Measurements from ENCODE around the gene NUDT21.

The NUDT21 gene

GRCh38 chr16:56475201-56475600 is 24.1 kb upstream of the NUDT21 start:
- H3K4me3 ChIP-seq (ENCODE audit: low read depth, low read length) = no peak overlapping the region
- TF ChIP-seq CTCF (IDR thresholded peaks at IDR 0.05; ENCODE audit: borderline replicate concordance, insufficient read depth, low read depth, low read length) = no peak

- no peak for TF ChIP-seq CTCF (IDR thresholded peaks at IDR 0.05; ENCODE audit: borderline replicate concordance, insufficient read depth, low read depth, low read length)
Observed at GRCh38 chr16:56470666-56471065, 19.5 kb upstream of the NUDT21 start.

GRCh38 chr16:56470232-56470631 is 19.1 kb upstream of the NUDT21 start:
- H3K4me3 ChIP-seq (ENCODE audit: low read depth, low read length) = no peak overlapping the region
- no peak for TF ChIP-seq CTCF (IDR thresholded peaks at IDR 0.05; ENCODE audit: borderline replicate concordance, insufficient read depth, low read depth, low read length)

More at GRCh38 chr16:56470666-56471065, 19.5 kb upstream of the NUDT21 start:
- no peak overlapping the region for H3K4me3 ChIP-seq (ENCODE audit: low read depth, low read length)

- no peak overlapping the region for H3K4me3 ChIP-seq (ENCODE audit: low read depth, low read length)
- TF ChIP-seq CTCF (IDR thresholded peaks at IDR 0.05; ENCODE audit: borderline replicate concordance, insufficient read depth, low read depth, low read length) = no peak
Observed at GRCh38 chr16:56469748-56470147, 18.6 kb upstream of the NUDT21 start.

GRCh38 chr16:56468800-56469199 is 17.7 kb upstream of the NUDT21 start:
- no peak for TF ChIP-seq CTCF (IDR thresholded peaks at IDR 0.05; ENCODE audit: borderline replicate concordance, insufficient read depth, low read depth, low read length)
- no peak overlapping the region for H3K4me3 ChIP-seq (ENCODE audit: low read depth, low read length)

- H3K4me3 ChIP-seq (ENCODE audit: low read depth, low read length) = no peak overlapping the region
- no peak for TF ChIP-seq CTCF (IDR thresholded peaks at IDR 0.05; ENCODE audit: borderline replicate concordance, insufficient read depth, low read depth, low read length)
Observed at GRCh38 chr16:56466344-56466743, 15.2 kb upstream of the NUDT21 start.

- no peak overlapping the region for H3K4me3 ChIP-seq (ENCODE audit: low read depth, low read length)
- no peak for TF ChIP-seq CTCF (IDR thresholded peaks at IDR 0.05; ENCODE audit: borderline replicate concordance, insufficient read depth, low read depth, low read length)
Observed at GRCh38 chr16:56463153-56463552, 12.0 kb upstream of the NUDT21 start.

Measured in GM12875 (cell line).